ENCODE results near the gene KLC1. TPM values are rescaled to one million over a fixed set of nuclear protein-coding genes. Genes with fewer than 3 reads are reported as not detected.
"Not testable (repeated sequence)": the region's sequence is repeated elsewhere in the genome, so short reads cannot be mapped to it uniquely, and the experiment has no call there.

Gene KLC1
- total RNA-seq, 3 donors from 2014 or later (not counting 1 experiment from before 2014, with no cell fraction given), result 144 to 200 (median 178) TPM

GRCh38 chr14:103606963-103607668 is 21.9 kb upstream of the KLC1 start:
- DNase-seq (peak; percentile 56 to 78), ATAC-seq (peak; percentile 76 to 83 (median 77))
- H3K4me3 ChIP-seq (ENCODE audit: low read length), result peak overlapping the region; percentile 23
- WGBS (ENCODE audit: insufficient coverage), result 1% methylated on average over 25 of the region's 25 CpGs
- Mint-ChIP-seq H3K27ac (peak overlapping the region; percentile 12 to 74), H3K4me1 (peaks cover 15 to 26% of the 10 kb centered on the region in 2 donors), H3K4me3 (peak overlapping the region; percentile 88), H3K27me3 (ENCODE audit: low read depth in 2 of 2) (peaks cover 8 to 23% of the 10 kb centered on the region in 2 donors), H3K9me3 (peaks cover 2 to 7% of the 10 kb centered on the region in 2 donors), H3K36me3 (peaks cover 6% of the 10 kb centered on the region)
- no peaks in the 10 kb centered on the region for H3K36me3 ChIP-seq (ENCODE audit: control insufficient read depth, insufficient read depth, low read length)
- intact Hi-C loops (cut with micrococcal nuclease), result no loop called here
- peaks cover 15% of the 10 kb centered on the region for H3K9me3 ChIP-seq (ENCODE audit: control insufficient read depth, insufficient read depth, low read length)
- H3K4me1 ChIP-seq (ENCODE audit: control insufficient read depth, insufficient read depth, low read length), result peaks cover 24% of the 10 kb centered on the region
- no peak overlapping the region for H3K27ac ChIP-seq (ENCODE audit: low read length)
- no peak for TF ChIP-seq CTCF (IDR thresholded peaks at IDR 0.05)
- peaks cover 3% of the 10 kb centered on the region for H3K27me3 ChIP-seq (ENCODE audit: control insufficient read depth, insufficient read depth, low read length)

GRCh38 chr14:103607822-103608221 is 21.2 kb upstream of the KLC1 start:
- TF ChIP-seq CTCF (IDR thresholded peaks at IDR 0.05), result no peak
- peaks cover 24% of the 10 kb centered on the region for H3K4me1 ChIP-seq (ENCODE audit: control insufficient read depth, insufficient read depth, low read length)
- peak overlapping the region; percentile 23 for H3K4me3 ChIP-seq (ENCODE audit: low read length)
- H3K27ac ChIP-seq (ENCODE audit: low read length), result no peak overlapping the region
- Mint-ChIP-seq H3K9me3 (peaks cover 2 to 7% of the 10 kb centered on the region in 2 donors), H3K4me1 (peaks cover 15 to 26% of the 10 kb centered on the region in 2 donors), H3K27me3 (ENCODE audit: low read depth in 2 of 2) (peaks cover 8 to 23% of the 10 kb centered on the region in 2 donors), H3K27ac (peak overlapping the region in 1 of 2 donors; percentile 74), H3K4me3 (peak overlapping the region; percentile 88), H3K36me3 (peaks cover 6% of the 10 kb centered on the region)
- DNase-seq, result no peak
- H3K27me3 ChIP-seq (ENCODE audit: control insufficient read depth, insufficient read depth, low read length), result peaks cover 3% of the 10 kb centered on the region
- ATAC-seq, result peak in 1 of 3 donors; percentile 12
- intact Hi-C loops (cut with micrococcal nuclease), result no loop called here
- peaks cover 15% of the 10 kb centered on the region for H3K9me3 ChIP-seq (ENCODE audit: control insufficient read depth, insufficient read depth, low read length)
- 21% methylated on average over 15 of the region's 15 CpGs for WGBS (ENCODE audit: insufficient coverage)
- H3K36me3 ChIP-seq (ENCODE audit: control insufficient read depth, insufficient read depth, low read length), result no peaks in the 10 kb centered on the region

GRCh38 chr14:103609081-103609480 is 19.9 kb upstream of the KLC1 start:
- H3K36me3 Mint-ChIP-seq; DNase-seq; H3K9me3 Mint-ChIP-seq; intact Hi-C loops (cut with micrococcal nuclease); H3K4me3 Mint-ChIP-seq; ATAC-seq; H3K4me3 ChIP-seq (ENCODE audit: low read length); H3K36me3 ChIP-seq (ENCODE audit: control insufficient read depth, insufficient read depth, low read length); H3K27ac ChIP-seq (ENCODE audit: low read length); H3K27ac Mint-ChIP-seq; H3K27me3 ChIP-seq (ENCODE audit: control insufficient read depth, insufficient read depth, low read length): not testable (repeated sequence)
- WGBS (ENCODE audit: insufficient coverage), result 94% methylated on average over 3 of the region's 4 CpGs
- H3K9me3 ChIP-seq (ENCODE audit: control insufficient read depth, insufficient read depth, low read length), result peaks cover 15% of the 10 kb centered on the region
- peaks cover 15 to 26% of the 10 kb centered on the region in 2 donors for H3K4me1 Mint-ChIP-seq
- H3K4me1 ChIP-seq (ENCODE audit: control insufficient read depth, insufficient read depth, low read length), result peaks cover 24% of the 10 kb centered on the region
- H3K27me3 Mint-ChIP-seq (ENCODE audit: low read depth in 2 of 2), result peaks cover 8 to 23% of the 10 kb centered on the region in 2 donors

- intact Hi-C loops (cut with micrococcal nuclease), result no loop called here
- peaks cover 24% of the 10 kb centered on the region for H3K4me1 ChIP-seq (ENCODE audit: control insufficient read depth, insufficient read depth, low read length)
- DNase-seq, result no peak
- ATAC-seq, result no peak
- no peak overlapping the region for H3K27ac Mint-ChIP-seq
- peaks cover 2 to 7% of the 10 kb centered on the region in 2 donors for H3K9me3 Mint-ChIP-seq
- H3K36me3 Mint-ChIP-seq, result peaks cover 6% of the 10 kb centered on the region
- peaks cover 3% of the 10 kb centered on the region for H3K27me3 ChIP-seq (ENCODE audit: control insufficient read depth, insufficient read depth, low read length)
- peaks cover 8 to 23% of the 10 kb centered on the region in 2 donors for H3K27me3 Mint-ChIP-seq (ENCODE audit: low read depth in 2 of 2)
- WGBS (ENCODE audit: insufficient coverage), result 90% methylated on average over 2 of the region's 2 CpGs
- H3K4me3 ChIP-seq (ENCODE audit: low read length), result no peak overlapping the region
- no peak overlapping the region for H3K4me3 Mint-ChIP-seq
- TF ChIP-seq CTCF (IDR thresholded peaks at IDR 0.05), result no peak
- H3K9me3 ChIP-seq (ENCODE audit: control insufficient read depth, insufficient read depth, low read length), result peaks cover 15% of the 10 kb centered on the region
- peaks cover 15 to 21% of the 10 kb centered on the region in 2 donors for H3K4me1 Mint-ChIP-seq
- no peak overlapping the region for H3K27ac ChIP-seq (ENCODE audit: low read length)
- H3K36me3 ChIP-seq (ENCODE audit: control insufficient read depth, insufficient read depth, low read length), result no peaks in the 10 kb centered on the region
These were observed 17.8 kb upstream of the KLC1 start for GRCh38 chr14:103611215-103611614.
